ENCODE data around the gene ABR. TPM values are rescaled to one million over a fixed set of nuclear protein-coding genes. Genes with fewer than 3 reads are reported as not detected.

The ABR gene
- total and polyA plus RNA-seq, 4 experiments from 2014 or later: 7.2 to 157 (median 86.1) TPM

DNA sequence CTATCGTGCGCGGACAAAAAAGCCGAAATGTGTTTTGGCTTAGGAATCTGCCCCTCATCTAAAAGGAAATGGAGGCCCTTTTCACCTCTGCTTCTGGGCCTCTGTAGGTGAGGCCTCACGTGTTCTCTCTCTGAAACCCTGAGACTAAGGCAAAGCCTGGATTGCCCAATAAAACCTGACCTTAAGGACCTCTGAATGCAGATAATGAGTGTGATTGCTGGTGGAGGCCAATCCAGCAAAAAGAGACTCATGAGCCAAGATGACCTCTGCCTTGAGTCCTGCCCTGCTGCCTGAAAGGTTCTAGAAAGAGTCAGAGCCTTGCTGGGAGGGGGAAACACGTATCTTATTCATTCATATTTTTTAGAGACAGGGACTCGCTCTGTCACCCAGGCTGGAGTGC is 44.5 kb upstream of the ABR start:
- Mint-ChIP-seq H3K4me3 (no peak overlapping the region), H3K36me3 (no peaks in the 10 kb centered on the region), H3K27me3 (peaks cover 12 to 19% of the 10 kb centered on the region in 2 donors), H3K4me1 (peaks cover 4 to 13% (median 9%) of the 10 kb centered on the region in 4 donors), H3K9me3 (no peaks in the 10 kb centered on the region), H3K27ac (no peak overlapping the region)
- H3K27ac ChIP-seq (ENCODE audit: low read depth, low read length): no peak overlapping the region
- no peaks in the 10 kb centered on the region for H3K36me3 ChIP-seq (ENCODE audit: insufficient read depth, low read length)
- CTCF ChIA-PET (ENCODE audit: partially characterized antibody): no interaction called here
- DNase-seq: no peak
- POLR2A ChIA-PET (ENCODE audit: partially characterized antibody): no interaction called here
- no peaks in the 10 kb centered on the region for H3K27me3 ChIP-seq (ENCODE audit: insufficient read depth, low read length)
- H3K4me1 ChIP-seq (ENCODE audit: insufficient read depth, low read length): peaks cover 5% of the 10 kb centered on the region
- H3K4me3 ChIP-seq (ENCODE audit: low read length in 2 of 2): no peak overlapping the region
- H3K9me3 ChIP-seq (ENCODE audit: control insufficient read depth in 1 of 2, low read length in 2 of 2): no peaks in the 10 kb centered on the region
- intact Hi-C loops (cut with micrococcal nuclease): no loop called here

DNA sequence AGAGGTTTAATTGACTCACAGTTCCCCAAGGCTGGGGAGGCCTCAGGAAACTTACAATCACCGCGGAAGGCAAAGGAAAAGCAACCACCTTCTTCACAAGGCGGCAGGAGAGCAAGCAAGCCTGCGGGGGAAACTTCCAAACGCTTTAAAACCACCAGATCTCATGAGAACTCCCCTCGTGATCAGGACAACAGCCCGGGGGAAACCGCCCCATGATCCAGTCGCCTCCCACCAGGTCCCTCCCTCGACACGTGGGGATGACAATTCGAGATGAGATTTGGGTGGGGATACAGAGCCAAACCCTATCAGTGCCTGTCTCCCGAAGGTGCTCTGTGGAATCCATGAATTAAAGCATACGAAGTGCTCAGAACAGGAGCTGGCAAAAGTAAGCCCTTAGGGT is 43.9 kb upstream of the ABR start:
- Mint-ChIP-seq H3K9me3 (no peaks in the 10 kb centered on the region), H3K27me3 (peaks cover 12 to 19% of the 10 kb centered on the region in 2 donors), H3K4me3 (no peak overlapping the region), H3K4me1 (peaks cover 4 to 13% (median 9%) of the 10 kb centered on the region in 4 donors), H3K27ac (peak overlapping the region in 1 of 7 donors; percentile 24), H3K36me3 (no peaks in the 10 kb centered on the region)
- no peaks in the 10 kb centered on the region for H3K9me3 ChIP-seq (ENCODE audit: control insufficient read depth in 1 of 2, low read length in 2 of 2)
- no peaks in the 10 kb centered on the region for H3K27me3 ChIP-seq (ENCODE audit: insufficient read depth, low read length)
- H3K36me3 ChIP-seq (ENCODE audit: insufficient read depth, low read length): no peaks in the 10 kb centered on the region
- intact Hi-C loops (cut with micrococcal nuclease): no loop called here
- ChIA-PET CTCF (ENCODE audit: partially characterized antibody) (no interaction called here), POLR2A (ENCODE audit: partially characterized antibody) (no interaction called here)
- peaks cover 5% of the 10 kb centered on the region for H3K4me1 ChIP-seq (ENCODE audit: insufficient read depth, low read length)
- H3K27ac ChIP-seq (ENCODE audit: low read depth, low read length): no peak overlapping the region
- H3K4me3 ChIP-seq (ENCODE audit: low read length in 2 of 2): no peak overlapping the region
- DNase-seq: no peak

DNA sequence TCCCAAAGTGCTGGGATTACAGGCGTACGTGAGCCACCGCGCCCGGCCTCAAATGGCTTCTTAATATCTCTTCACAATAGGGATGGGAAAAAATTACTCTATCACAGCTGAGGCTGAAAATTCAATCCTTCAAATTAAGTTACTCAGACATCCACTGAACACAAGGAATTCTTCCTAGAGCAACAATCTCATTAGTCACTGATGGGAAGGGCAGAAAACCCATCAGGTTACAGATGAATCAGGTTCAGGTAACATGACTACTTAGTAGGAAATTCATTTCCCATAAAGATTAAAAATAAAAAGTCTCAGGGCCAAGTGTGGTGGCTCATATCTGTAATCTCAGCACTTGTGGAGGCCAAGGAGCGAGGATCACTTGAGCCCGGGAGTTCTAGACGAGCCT is 42.5 kb upstream of the ABR start:
- DNase-seq: no peak
- H3K36me3 ChIP-seq (ENCODE audit: insufficient read depth, low read length): no peaks in the 10 kb centered on the region
- intact Hi-C loops (cut with micrococcal nuclease): no loop called here
- H3K36me3 Mint-ChIP-seq: no peaks in the 10 kb centered on the region
- H3K27me3 ChIP-seq (ENCODE audit: insufficient read depth, low read length): no peaks in the 10 kb centered on the region
- CTCF ChIA-PET (ENCODE audit: partially characterized antibody): no interaction called here
- H3K9me3 Mint-ChIP-seq: no peaks in the 10 kb centered on the region
- POLR2A ChIA-PET (ENCODE audit: partially characterized antibody): no interaction called here
- H3K4me3 ChIP-seq (ENCODE audit: low read length in 2 of 2): no peak overlapping the region
- no peak overlapping the region for H3K27ac ChIP-seq (ENCODE audit: low read depth, low read length)
- peaks cover 0 to 4% (median 2%) of the 10 kb centered on the region in 4 donors for H3K4me1 Mint-ChIP-seq
- no peaks in the 10 kb centered on the region for H3K9me3 ChIP-seq (ENCODE audit: control insufficient read depth in 1 of 2, low read length in 2 of 2)
- peaks cover 7 to 11% of the 10 kb centered on the region in 2 donors for H3K27me3 Mint-ChIP-seq
- H3K4me3 Mint-ChIP-seq: no peak overlapping the region
- no peaks in the 10 kb centered on the region for H3K4me1 ChIP-seq (ENCODE audit: insufficient read depth, low read length)
- no peak overlapping the region for H3K27ac Mint-ChIP-seq

DNA sequence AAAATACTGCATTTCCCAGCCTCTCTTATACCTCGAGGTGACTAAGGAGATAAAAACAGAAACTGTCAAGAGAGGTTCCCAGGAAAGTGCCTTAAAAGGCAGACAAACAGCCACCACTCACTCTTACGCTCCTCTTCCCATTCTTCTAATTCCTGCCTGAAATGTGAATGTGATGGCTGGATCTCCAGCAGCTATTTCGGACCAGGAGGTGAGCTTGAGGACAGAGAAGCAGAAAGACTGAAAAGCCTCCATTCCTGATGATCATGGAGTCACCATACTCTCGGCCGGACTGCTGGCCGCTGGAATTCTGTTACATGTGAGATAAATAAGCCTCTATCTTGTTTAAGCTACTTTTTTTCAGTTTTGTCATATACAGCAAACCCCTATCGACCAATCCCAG is 41.4 kb upstream of the ABR start:
- H3K4me1 ChIP-seq (ENCODE audit: insufficient read depth, low read length): no peaks in the 10 kb centered on the region
- no peaks in the 10 kb centered on the region for H3K36me3 ChIP-seq (ENCODE audit: insufficient read depth, low read length)
- no peak overlapping the region for H3K4me3 ChIP-seq (ENCODE audit: low read length in 2 of 2)
- intact Hi-C loops (cut with micrococcal nuclease): no loop called here
- H3K27ac ChIP-seq (ENCODE audit: low read depth, low read length): no peak overlapping the region
- no peaks in the 10 kb centered on the region for H3K27me3 ChIP-seq (ENCODE audit: insufficient read depth, low read length)
- peaks cover 2 to 5% of the 10 kb centered on the region in 2 donors for H3K27me3 Mint-ChIP-seq
- H3K36me3 Mint-ChIP-seq: no peaks in the 10 kb centered on the region
- no peak overlapping the region for H3K27ac Mint-ChIP-seq
- POLR2A ChIA-PET (ENCODE audit: partially characterized antibody): no interaction called here
- no peaks in the 10 kb centered on the region for H3K9me3 ChIP-seq (ENCODE audit: control insufficient read depth in 1 of 2, low read length in 2 of 2)
- no peak overlapping the region for H3K4me3 Mint-ChIP-seq
- CTCF ChIA-PET (ENCODE audit: partially characterized antibody): no interaction called here
- no peak for DNase-seq
- peaks cover 0 to under 1% (median under 1%) of the 10 kb centered on the region in 4 donors for H3K4me1 Mint-ChIP-seq
- no peaks in the 10 kb centered on the region for H3K9me3 Mint-ChIP-seq

DNA sequence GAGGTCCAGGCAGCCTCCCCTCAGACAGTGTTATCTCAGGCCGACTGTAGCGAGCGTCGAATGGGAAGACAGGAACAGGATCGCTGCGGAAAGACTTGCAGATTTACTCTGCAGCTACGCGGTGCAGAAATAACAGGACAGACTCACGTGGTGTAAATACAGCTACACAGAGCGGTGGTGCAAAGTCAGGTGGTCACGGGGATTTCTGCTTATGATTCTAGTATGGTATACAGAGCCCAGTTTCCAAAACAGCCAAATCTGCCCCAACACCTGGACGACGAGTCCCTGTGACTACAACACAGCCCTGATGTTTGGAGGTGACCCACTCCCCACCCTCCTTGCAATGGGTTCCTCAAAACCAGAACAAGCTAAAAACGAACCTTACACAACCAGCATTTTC is 40.6 kb upstream of the ABR start:
- H3K9me3 ChIP-seq (ENCODE audit: control insufficient read depth in 1 of 2, low read length in 2 of 2): no peaks in the 10 kb centered on the region
- H3K36me3 ChIP-seq (ENCODE audit: insufficient read depth, low read length): no peaks in the 10 kb centered on the region
- Mint-ChIP-seq H3K9me3 (no peaks in the 10 kb centered on the region), H3K36me3 (no peaks in the 10 kb centered on the region), H3K4me3 (no peak overlapping the region), H3K27ac (peak overlapping the region in 1 of 7 donors; percentile 88), H3K27me3 (peaks cover 2 to 5% of the 10 kb centered on the region in 2 donors), H3K4me1 (no peaks in the 10 kb centered on the region)
- CTCF ChIA-PET (ENCODE audit: partially characterized antibody): no interaction called here
- H3K4me1 ChIP-seq (ENCODE audit: insufficient read depth, low read length): no peaks in the 10 kb centered on the region
- H3K27me3 ChIP-seq (ENCODE audit: insufficient read depth, low read length): no peaks in the 10 kb centered on the region
- intact Hi-C loops (cut with micrococcal nuclease): no loop called here
- H3K27ac ChIP-seq (ENCODE audit: low read depth, low read length): no peak overlapping the region
- H3K4me3 ChIP-seq (ENCODE audit: low read length in 2 of 2): no peak overlapping the region
- POLR2A ChIA-PET (ENCODE audit: partially characterized antibody): no interaction called here
- DNase-seq: no peak

DNA sequence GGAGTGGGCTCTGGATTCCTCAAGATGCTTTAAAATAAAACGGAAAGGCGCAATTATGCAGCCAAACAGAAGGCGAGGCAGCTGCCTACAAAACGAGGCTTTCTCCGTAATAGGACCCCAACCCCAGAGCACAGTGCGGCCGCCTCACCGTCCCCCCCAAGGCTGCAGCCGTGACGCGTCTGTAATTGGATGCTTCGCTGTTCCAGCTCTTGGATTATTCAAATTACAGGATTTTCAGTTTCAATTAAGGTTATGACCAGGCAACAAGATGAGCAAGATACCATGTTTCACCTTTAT is 37.3 kb upstream of the ABR start:
- intact Hi-C loops (cut with micrococcal nuclease): no loop called here
- no peak overlapping the region for H3K27ac Mint-ChIP-seq

DNA sequence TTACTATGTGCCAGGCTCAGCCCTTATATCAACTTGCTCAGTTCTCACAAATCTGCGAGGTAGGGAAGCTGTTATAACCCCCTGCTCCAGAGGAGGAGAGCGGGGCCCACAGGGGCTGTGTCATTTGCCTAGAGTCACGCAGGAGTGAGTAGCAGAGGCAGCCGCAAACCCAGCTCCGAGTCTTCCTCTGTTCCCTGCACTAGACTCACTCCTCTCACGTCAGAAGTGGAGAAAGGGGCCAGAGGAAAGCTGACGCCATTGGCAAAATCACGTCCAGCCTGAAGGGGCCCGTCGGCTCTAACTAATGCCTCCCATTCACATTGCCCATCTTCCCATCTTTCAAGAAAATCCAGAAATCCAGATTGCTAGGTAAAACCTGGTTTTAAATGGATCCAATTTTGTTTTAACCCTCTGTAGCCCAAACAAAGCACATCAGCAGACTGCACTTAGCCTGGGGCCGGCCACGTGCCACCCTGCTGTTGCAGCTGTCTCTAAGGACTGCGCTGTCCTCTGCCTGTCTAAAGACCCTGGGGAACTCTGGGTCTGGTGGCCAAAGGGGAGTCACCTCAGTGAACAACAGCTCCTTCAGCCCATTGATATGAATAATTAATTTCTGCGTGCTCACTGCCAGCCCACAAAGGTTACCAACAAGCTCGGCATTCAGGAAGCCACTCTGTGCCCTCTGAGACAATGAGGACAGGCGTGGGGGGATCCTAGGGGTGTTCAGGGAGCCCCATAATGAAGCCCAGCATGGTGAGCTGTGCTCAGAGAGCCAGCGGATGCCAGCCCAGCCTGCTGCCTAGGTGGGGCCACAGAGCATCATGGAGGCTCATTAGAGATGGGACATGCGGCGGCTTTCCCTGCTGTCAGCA is 36.7 kb upstream of the ABR start:
- H3K4me3 ChIP-seq (ENCODE audit: low read length in 2 of 2): no peak overlapping the region
- Mint-ChIP-seq H3K27me3 (peaks cover 2 to 5% of the 10 kb centered on the region in 2 donors), H3K4me1 (no peaks in the 10 kb centered on the region), H3K9me3 (no peaks in the 10 kb centered on the region), H3K36me3 (no peaks in the 10 kb centered on the region), H3K27ac (no peak overlapping the region), H3K4me3 (no peak overlapping the region)
- DNase-seq: no peak
- CTCF ChIA-PET (ENCODE audit: partially characterized antibody): no interaction called here
- POLR2A ChIA-PET (ENCODE audit: partially characterized antibody): no interaction called here
- H3K9me3 ChIP-seq (ENCODE audit: control insufficient read depth in 1 of 2, low read length in 2 of 2): no peaks in the 10 kb centered on the region
- no peak overlapping the region for H3K27ac ChIP-seq (ENCODE audit: low read depth, low read length)
- intact Hi-C loops (cut with micrococcal nuclease): no loop called here
- no peaks in the 10 kb centered on the region for H3K4me1 ChIP-seq (ENCODE audit: insufficient read depth, low read length)
- H3K27me3 ChIP-seq (ENCODE audit: insufficient read depth, low read length): no peaks in the 10 kb centered on the region
- H3K36me3 ChIP-seq (ENCODE audit: insufficient read depth, low read length): no peaks in the 10 kb centered on the region

More for the DNA sequence above, 37.3 kb upstream of the ABR start:
- Histone ChIP-seq H3K27me3 (ENCODE audit: insufficient read depth, low read length) (no peaks in the 10 kb centered on the region), H3K27ac (ENCODE audit: low read depth, low read length) (no peak overlapping the region), H3K36me3 (ENCODE audit: insufficient read depth, low read length) (no peaks in the 10 kb centered on the region), H3K9me3 (ENCODE audit: control insufficient read depth in 1 of 2, low read length in 2 of 2) (no peaks in the 10 kb centered on the region), H3K4me3 (ENCODE audit: low read length in 2 of 2) (no peak overlapping the region), H3K4me1 (ENCODE audit: insufficient read depth, low read length) (no peaks in the 10 kb centered on the region)
- H3K9me3 Mint-ChIP-seq: no peaks in the 10 kb centered on the region
- peaks cover 2 to 5% of the 10 kb centered on the region in 2 donors for H3K27me3 Mint-ChIP-seq
- H3K4me3 Mint-ChIP-seq: no peak overlapping the region
- H3K36me3 Mint-ChIP-seq: no peaks in the 10 kb centered on the region
- POLR2A ChIA-PET (ENCODE audit: partially characterized antibody): no interaction called here
- CTCF ChIA-PET (ENCODE audit: partially characterized antibody): no interaction called here
- H3K4me1 Mint-ChIP-seq: no peaks in the 10 kb centered on the region
- DNase-seq: no peak
